HEK293T (cell line): ENCODE data around the gene TDRD9.

Experiments used
- BHLHE40 ChIP-seq: fragments of 450-650 bp; IDR thresholded peaks from 2 replicates; pipeline ENCODE4 v1.6.1; 2016; ENCODE audit warnings: mild to moderate bottlenecking, moderate library complexity, borderline replicate concordance
- FOXA1 ChIP-seq: fragments of 450-650 bp; IDR thresholded peaks from 2 replicates; pipeline ENCODE4 v1.6.1; 2016; ENCODE audit warnings: mild to moderate bottlenecking
- FOXK2 ChIP-seq: fragments of 450-650 bp; IDR thresholded peaks from 2 replicates; pipeline ENCODE4 v1.6.1; 2016; ENCODE audit warnings: mild to moderate bottlenecking
- FOXM1 ChIP-seq: fragments of 450-650 bp; IDR thresholded peaks from 2 replicates; pipeline ENCODE4 v1.6.1; 2017; ENCODE audit warnings: mild to moderate bottlenecking, borderline replicate concordance
- LEF1 ChIP-seq: fragments of 450-650 bp; IDR thresholded peaks from 2 replicates; pipeline ENCODE4 v1.6.1; 2017; ENCODE audit warnings: mild to moderate bottlenecking, borderline replicate concordance
- NFRKB ChIP-seq: fragments of 450-650 bp; IDR thresholded peaks from 2 replicates; pipeline ENCODE4 v1.6.1; 2016; ENCODE audit warnings: mild to moderate bottlenecking, moderate library complexity
- SP1 ChIP-seq: fragments of 450-650 bp; IDR thresholded peaks from 2 replicates; pipeline ENCODE4 v1.6.1; 2017

DNA sequence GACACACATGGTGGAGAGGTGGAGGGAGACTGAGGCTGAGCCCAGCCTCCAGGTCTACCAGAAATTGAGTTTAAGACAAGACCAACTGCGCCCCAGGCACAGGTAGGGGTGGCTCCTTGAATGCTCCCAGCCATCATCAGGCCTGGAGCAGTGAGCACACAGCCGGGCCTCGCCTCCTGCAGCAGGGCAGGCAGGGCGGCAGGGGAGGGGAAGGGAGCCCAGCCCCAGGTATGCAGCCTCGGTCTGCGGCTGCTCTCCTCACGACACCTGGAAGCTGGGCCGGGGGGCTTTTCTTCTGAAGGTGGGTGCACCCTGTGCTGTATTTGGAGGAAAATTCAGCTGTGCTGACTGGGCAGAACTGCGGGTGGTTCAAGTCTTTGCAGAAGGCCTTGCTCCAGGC lies 29.5 kb upstream of the TDRD9 start:
- TF ChIP-seq FOXK2 (no peak), FOXA1 (no peak), SP1 (no peak), BHLHE40 (no peak), FOXM1 (no peak), NFRKB (no peak), LEF1 (no peak)
